HepG2 (cell line): ENCODE data around the gene RAD52. TPM values are rescaled to one million over a fixed set of nuclear protein-coding genes. Genes with fewer than 3 reads are reported as not detected.

Experiments
- CREB1 ChIP-seq, 2 experiments: fragments of 450-650 bp in 1 of 2; IDR thresholded peaks; 2 replicates each; pipeline ENCODE4 v1.6.1; 2016 to 2017; ENCODE audit warnings: control low read depth in 1 of 2, mild to moderate bottlenecking in 1 of 2, missing compliant biosample characterization in 1 of 2, missing genetic modification characterization in 1 of 2
- ELF1 ChIP-seq: sonication (generic); formaldehyde crosslinking; IDR thresholded peaks from 2 replicates; pipeline ENCODE4 v1.4.0; 2020; ENCODE audit warnings: missing genetic modification reagents
- GATAD2A ChIP-seq: IDR thresholded peaks from 2 replicates; pipeline ENCODE4 v1.6.1; 2016
- HNRNPL ChIP-seq: fragments of 200-400 bp; formaldehyde crosslinking; IDR thresholded peaks from 2 replicates; pipeline ENCODE4 v1.6.1; 2017; ENCODE audit warnings: mild to moderate bottlenecking, low read depth, low read length
- NKX3-1 ChIP-seq: sonication (generic); formaldehyde crosslinking; IDR thresholded peaks from 2 replicates; pipeline ENCODE4 v1.5.0; 2020; ENCODE audit warnings: missing genetic modification reagents
- PLRG1 ChIP-seq: fragments of 450-650 bp; conservative IDR thresholded peaks from 2 replicates; pipeline ENCODE4 v1.6.1; 2016
- SMARCE1 ChIP-seq: fragments of 450-650 bp; IDR thresholded peaks from 2 replicates; pipeline ENCODE4 v1.6.1; 2017; ENCODE audit warnings: borderline replicate concordance
- SOX13 ChIP-seq, 3 experiments: fragments of 450-650 bp in 1 of 3; sonication (generic) in 1 of 3; formaldehyde crosslinking in 1 of 3; IDR thresholded peaks in 2 of 3; conservative IDR thresholded peaks in 1 of 3; 2 replicates each; pipeline versions ENCODE4 v1.5.0 to v1.6.1; 2016 to 2020; ENCODE audit warnings: antibody characterized with exemption in 1 of 3, mild to moderate bottlenecking in 1 of 3, missing compliant biosample characterization in 1 of 3, missing genetic modification reagents in 1 of 3, moderate library complexity in 1 of 3
- SP5 ChIP-seq: IDR thresholded peaks from 2 replicates; pipeline ENCODE4 v1.6.1; 2016; ENCODE audit warnings: low read depth, borderline replicate concordance
- TOPORS ChIP-seq: sonication (generic); formaldehyde crosslinking; IDR thresholded peaks from 2 replicates; pipeline ENCODE4 v1.8.0; 2023; ENCODE audit warnings: mild to moderate bottlenecking, missing genetic modification reagents
- ZNF432 ChIP-seq: sonication (generic); formaldehyde crosslinking; IDR thresholded peaks from 2 replicates; pipeline ENCODE4 v1.5.0; 2020; ENCODE audit warnings: missing genetic modification reagents, mild to moderate bottlenecking, borderline replicate concordance
- ZNF652 ChIP-seq: IDR thresholded peaks from 2 replicates; pipeline ENCODE4 v1.6.1; 2016; ENCODE audit warnings: low read depth, borderline replicate concordance
- polyA plus RNA-seq, 8 experiments: library from polyadenylated mRNA; depleted of rRNA in 3 of 8; stranded (reverse) in 7 of 8; unstranded in 1 of 8; fragments of >200 nt; fragmentation: Illumina TruSeq in 4 of 8; extraction: Trizol in 4 of 8; gene quantifications; 2 replicates each; pipeline versions ENCODE4 v1.2.1 to v1.2.3, GENCODE V29; 2011 to 2016; ENCODE audit warnings: low read depth in 4 of 8, missing spikeins in 1 of 8, mixed read lengths in 1 of 8; ENCODE audit not compliant: insufficient read depth in 1 of 8
- total RNA-seq, 5 experiments: library from RNA; depleted of rRNA; stranded (reverse); fragments of >200 nt; fragmentation: Illumina TruSeq; extraction: Trizol; gene quantifications; 2 replicates each; pipeline ENCODE4 v1.2.3, GENCODE V29; 2016; ENCODE audit warnings: low read depth in 1 of 5
- TF ChIP-seq, protein P1 (sequence below): sonication (generic); formaldehyde crosslinking; IDR thresholded peaks from 2 replicates; pipeline ENCODE4 v1.5.0; 2020; ENCODE audit warnings: mild to moderate bottlenecking, missing genetic modification reagents, borderline replicate concordance
- TF ChIP-seq, protein P2 (sequence below): sonication (generic); formaldehyde crosslinking; IDR thresholded peaks from 2 replicates; pipeline ENCODE4 v1.4.0; 2020; ENCODE audit warnings: missing genetic modification reagents
- TF ChIP-seq, protein P3 (sequence below): sonication (generic); formaldehyde crosslinking; IDR thresholded peaks from 2 replicates; pipeline ENCODE4 v1.8.0; 2022; ENCODE audit warnings: mild to moderate bottlenecking, missing genetic modification reagents, borderline replicate concordance
- TF ChIP-seq, protein P4 (sequence below): IDR thresholded peaks from 2 replicates; pipeline ENCODE4 v1.6.1; 2016; ENCODE audit warnings: missing compliant biosample characterization, missing genetic modification reagents, borderline replicate concordance

The RAD52 gene
- total and polyA plus RNA-seq, 2 of the 13 experiments (the other 11 are each of a cell fraction or from before 2014, with no cell fraction given): 14.3 to 19.9 TPM

DNA sequence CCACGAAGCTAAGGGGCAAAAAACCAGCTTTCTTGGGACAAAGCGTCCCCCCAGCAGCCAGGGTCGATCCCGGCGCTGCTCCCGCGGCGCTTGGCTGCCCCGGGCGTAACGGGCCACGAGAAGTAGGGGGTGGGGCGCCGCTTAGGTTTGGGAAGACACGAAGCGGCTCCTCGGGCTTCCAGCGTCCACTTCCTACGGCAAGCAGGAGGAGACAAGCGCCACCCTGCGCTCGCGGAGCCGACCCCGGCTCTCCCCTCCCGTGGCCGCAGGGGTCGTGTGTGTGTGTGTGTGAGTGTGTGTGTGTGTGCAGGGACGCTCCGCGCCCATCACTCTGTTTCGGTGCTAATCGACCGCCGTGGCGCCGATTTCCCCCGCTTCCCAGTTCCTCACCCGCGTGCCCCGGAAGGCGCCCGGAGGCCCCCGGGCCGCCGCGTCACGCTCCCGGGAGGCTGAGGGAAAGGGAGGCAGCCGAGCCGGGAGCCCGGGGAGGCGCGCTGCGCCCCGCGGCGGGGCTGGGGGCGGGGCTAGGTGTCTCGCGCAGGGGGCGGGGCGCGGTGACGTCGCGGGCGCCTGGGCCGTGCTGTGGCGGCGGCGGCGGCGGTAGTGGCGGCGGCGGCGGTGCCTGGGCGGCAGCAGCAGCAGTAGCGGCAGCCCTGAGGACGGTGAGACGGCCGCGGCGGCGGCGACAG lies 41.3 kb upstream of the RAD52 start, which contains the start of gene ERC1 (continued):
- 0 out of 2 replicates have a peak, but pooled peaks have one; percentile 11 for TF ChIP-seq ZNF432 (CRISPR knock-in tag)
- TF ChIP-seq HNRNPL: peak; percentile 63; the same call in 1 of the 2 replicates
- peak; percentile 52; the same call in 1 of the 2 replicates for TF ChIP-seq ELF1
- TF ChIP-seq SOX13 (IDR thresholded peaks at IDR 0.05): no peak
- TF ChIP-seq SOX13 (CRISPR knock-in tag; conservative IDR thresholded peaks at IDR 0.05 in 1 of 2, IDR thresholded peaks at IDR 0.05 in 1 of 2): peak in 1 of 2 experiments; percentile 35; a peak in 1 of 4 replicates
- TF ChIP-seq SMARCE1: no peak
- TF ChIP-seq NKX3-1 (CRISPR knock-in tag): peak; percentile 77
- TF ChIP-seq SP5 (CRISPR knock-in tag): 0 out of 2 replicates have a peak, but pooled peaks have one; percentile 9
- TF ChIP-seq, protein P1, sequence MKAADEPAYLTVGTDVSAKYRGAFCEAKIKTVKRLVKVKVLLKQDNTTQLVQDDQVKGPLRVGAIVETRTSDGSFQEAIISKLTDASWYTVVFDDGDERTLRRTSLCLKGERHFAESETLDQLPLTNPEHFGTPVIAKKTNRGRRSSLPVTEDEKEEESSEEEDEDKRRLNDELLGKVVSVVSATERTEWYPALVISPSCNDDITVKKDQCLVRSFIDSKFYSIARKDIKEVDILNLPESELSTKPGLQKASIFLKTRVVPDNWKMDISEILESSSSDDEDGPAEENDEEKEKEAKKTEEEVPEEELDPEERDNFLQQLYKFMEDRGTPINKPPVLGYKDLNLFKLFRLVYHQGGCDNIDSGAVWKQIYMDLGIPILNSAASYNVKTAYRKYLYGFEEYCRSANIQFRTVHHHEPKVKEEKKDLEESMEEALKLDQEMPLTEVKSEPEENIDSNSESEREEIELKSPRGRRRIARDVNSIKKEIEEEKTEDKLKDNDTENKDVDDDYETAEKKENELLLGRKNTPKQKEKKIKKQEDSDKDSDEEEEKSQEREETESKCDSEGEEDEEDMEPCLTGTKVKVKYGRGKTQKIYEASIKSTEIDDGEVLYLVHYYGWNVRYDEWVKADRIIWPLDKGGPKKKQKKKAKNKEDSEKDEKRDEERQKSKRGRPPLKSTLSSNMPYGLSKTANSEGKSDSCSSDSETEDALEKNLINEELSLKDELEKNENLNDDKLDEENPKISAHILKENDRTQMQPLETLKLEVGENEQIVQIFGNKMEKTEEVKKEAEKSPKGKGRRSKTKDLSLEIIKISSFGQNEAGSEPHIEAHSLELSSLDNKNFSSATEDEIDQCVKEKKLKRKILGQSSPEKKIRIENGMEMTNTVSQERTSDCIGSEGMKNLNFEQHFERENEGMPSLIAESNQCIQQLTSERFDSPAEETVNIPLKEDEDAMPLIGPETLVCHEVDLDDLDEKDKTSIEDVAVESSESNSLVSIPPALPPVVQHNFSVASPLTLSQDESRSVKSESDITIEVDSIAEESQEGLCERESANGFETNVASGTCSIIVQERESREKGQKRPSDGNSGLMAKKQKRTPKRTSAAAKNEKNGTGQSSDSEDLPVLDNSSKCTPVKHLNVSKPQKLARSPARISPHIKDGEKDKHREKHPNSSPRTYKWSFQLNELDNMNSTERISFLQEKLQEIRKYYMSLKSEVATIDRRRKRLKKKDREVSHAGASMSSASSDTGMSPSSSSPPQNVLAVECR (CRISPR knock-in tag): peak; percentile 90; the same call in 1 of the 2 replicates
- TF ChIP-seq TOPORS (CRISPR knock-in tag): no peak
- TF ChIP-seq ZNF652 (CRISPR knock-in tag): no peak
- TF ChIP-seq, protein P2, sequence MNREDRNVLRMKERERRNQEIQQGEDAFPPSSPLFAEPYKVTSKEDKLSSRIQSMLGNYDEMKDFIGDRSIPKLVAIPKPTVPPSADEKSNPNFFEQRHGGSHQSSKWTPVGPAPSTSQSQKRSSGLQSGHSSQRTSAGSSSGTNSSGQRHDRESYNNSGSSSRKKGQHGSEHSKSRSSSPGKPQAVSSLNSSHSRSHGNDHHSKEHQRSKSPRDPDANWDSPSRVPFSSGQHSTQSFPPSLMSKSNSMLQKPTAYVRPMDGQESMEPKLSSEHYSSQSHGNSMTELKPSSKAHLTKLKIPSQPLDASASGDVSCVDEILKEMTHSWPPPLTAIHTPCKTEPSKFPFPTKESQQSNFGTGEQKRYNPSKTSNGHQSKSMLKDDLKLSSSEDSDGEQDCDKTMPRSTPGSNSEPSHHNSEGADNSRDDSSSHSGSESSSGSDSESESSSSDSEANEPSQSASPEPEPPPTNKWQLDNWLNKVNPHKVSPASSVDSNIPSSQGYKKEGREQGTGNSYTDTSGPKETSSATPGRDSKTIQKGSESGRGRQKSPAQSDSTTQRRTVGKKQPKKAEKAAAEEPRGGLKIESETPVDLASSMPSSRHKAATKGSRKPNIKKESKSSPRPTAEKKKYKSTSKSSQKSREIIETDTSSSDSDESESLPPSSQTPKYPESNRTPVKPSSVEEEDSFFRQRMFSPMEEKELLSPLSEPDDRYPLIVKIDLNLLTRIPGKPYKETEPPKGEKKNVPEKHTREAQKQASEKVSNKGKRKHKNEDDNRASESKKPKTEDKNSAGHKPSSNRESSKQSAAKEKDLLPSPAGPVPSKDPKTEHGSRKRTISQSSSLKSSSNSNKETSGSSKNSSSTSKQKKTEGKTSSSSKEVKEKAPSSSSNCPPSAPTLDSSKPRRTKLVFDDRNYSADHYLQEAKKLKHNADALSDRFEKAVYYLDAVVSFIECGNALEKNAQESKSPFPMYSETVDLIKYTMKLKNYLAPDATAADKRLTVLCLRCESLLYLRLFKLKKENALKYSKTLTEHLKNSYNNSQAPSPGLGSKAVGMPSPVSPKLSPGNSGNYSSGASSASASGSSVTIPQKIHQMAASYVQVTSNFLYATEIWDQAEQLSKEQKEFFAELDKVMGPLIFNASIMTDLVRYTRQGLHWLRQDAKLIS (CRISPR knock-in tag): no peak
- peak; percentile 51 for TF ChIP-seq GATAD2A (CRISPR knock-in tag)
- TF ChIP-seq, protein P3, sequence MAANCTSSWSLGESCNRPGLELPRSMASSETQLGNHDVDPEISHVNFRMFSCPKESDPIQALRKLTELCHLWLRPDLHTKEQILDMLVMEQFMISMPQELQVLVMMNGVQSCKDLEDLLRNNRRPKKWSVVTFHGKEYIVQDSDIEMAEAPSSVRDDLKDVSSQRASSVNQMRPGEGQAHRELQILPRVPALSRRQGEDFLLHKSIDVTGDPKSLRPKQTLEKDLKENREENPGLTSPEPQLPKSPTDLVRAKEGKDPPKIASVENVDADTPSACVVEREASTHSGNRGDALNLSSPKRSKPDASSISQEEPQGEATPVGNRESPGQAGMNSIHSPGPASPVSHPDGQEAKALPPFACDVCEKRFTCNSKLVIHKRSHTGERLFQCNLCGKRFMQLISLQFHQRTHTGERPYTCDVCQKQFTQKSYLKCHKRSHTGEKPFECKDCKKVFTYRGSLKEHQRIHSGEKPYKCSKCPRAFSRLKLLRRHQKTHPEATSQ (CRISPR knock-in tag): peak; percentile 70; the same call in 1 of the 2 replicates
- peak; percentile 71 for TF ChIP-seq CREB1 (IDR thresholded peaks at IDR 0.05)
- TF ChIP-seq CREB1 (CRISPR knock-in tag; IDR thresholded peaks at IDR 0.05): peak; percentile 68; the same call in 1 of the 2 replicates
- TF ChIP-seq, protein P4, sequence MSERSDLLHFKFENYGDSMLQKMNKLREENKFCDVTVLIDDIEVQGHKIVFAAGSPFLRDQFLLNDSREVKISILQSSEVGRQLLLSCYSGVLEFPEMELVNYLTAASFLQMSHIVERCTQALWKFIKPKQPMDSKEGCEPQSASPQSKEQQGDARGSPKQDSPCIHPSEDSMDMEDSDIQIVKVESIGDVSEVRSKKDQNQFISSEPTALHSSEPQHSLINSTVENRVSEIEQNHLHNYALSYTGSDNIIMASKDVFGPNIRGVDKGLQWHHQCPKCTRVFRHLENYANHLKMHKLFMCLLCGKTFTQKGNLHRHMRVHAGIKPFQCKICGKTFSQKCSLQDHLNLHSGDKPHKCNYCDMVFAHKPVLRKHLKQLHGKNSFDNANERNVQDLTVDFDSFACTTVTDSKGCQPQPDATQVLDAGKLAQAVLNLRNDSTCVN (CRISPR knock-in tag): no peak
- no peak for TF ChIP-seq PLRG1
